GM23248 (cell line): ENCODE measurements around the gene TSPAN9. TPM values are rescaled to one million over a fixed set of nuclear protein-coding genes. Genes with fewer than 3 reads are reported as not detected.

ENCODE experiments used
- DNase-seq: peaks from one replicate; pipeline ENCODE4 v3.0.0-alpha.2; 2015
- H2AFZ ChIP-seq: fragments of 200-600 bp; sonication (generic); 2 replicates; pipeline ENCODE4 v1.6.1; 2016; ENCODE audit warnings: antibody characterized with exemption
- H3F3A ChIP-seq: fragments of 200-600 bp; sonication (generic); 2 replicates; pipeline ENCODE4 v1.6.1; 2016; ENCODE audit warnings: mild to moderate bottlenecking, antibody characterized with exemption, mixed run types; ENCODE audit not compliant: insufficient read depth
- H3K27ac ChIP-seq: fragments of 200-600 bp; sonication (generic); 2 replicates; pipeline ENCODE4 v1.5.1; 2016; ENCODE audit warnings: mild to moderate bottlenecking
- H3K27me3 ChIP-seq: fragments of 200-600 bp; sonication (generic); replicated peaks from 2 replicates; pipeline ENCODE4 v1.6.1; 2016; ENCODE audit warnings: mild to moderate bottlenecking; ENCODE audit not compliant: insufficient read depth
- H3K36me3 ChIP-seq: fragments of 200-600 bp; sonication (generic); 2 replicates; pipeline ENCODE4 v1.6.1; 2016; ENCODE audit warnings: low read depth, mild to moderate bottlenecking
- H3K4me1 ChIP-seq: fragments of 200-600 bp; sonication (generic); 2 replicates; pipeline ENCODE4 v1.6.1; 2016; ENCODE audit warnings: mild to moderate bottlenecking; ENCODE audit not compliant: insufficient read depth
- H3K4me2 ChIP-seq: fragments of 200-600 bp; sonication (generic); one replicate; pipeline ENCODE4 v1.6.1; 2016; ENCODE audit warnings: mild to moderate bottlenecking; ENCODE audit not compliant: unreplicated experiment
- H3K4me3 ChIP-seq: fragments of 200-600 bp; sonication (generic); 2 replicates; pipeline ENCODE4 v1.5.1; 2016; ENCODE audit warnings: mild to moderate bottlenecking
- H3K79me2 ChIP-seq: fragments of 200-600 bp; sonication (generic); 2 replicates; pipeline ENCODE4 v1.6.1; 2016; ENCODE audit warnings: mild to moderate bottlenecking; ENCODE audit not compliant: insufficient read depth
- H3K9ac ChIP-seq: fragments of 200-600 bp; sonication (generic); 2 replicates; pipeline ENCODE4 v1.6.1; 2016; ENCODE audit warnings: mild to moderate bottlenecking
- H3K9me2 ChIP-seq: fragments of 200-600 bp; sonication (generic); 2 replicates; pipeline ENCODE4 v1.6.1; 2016; ENCODE audit warnings: mixed run types, mild to moderate bottlenecking, moderate library complexity; ENCODE audit not compliant: insufficient read depth
- H3K9me3 ChIP-seq: fragments of 200-600 bp; sonication (generic); one replicate; pipeline ENCODE4 v1.6.1; 2017; ENCODE audit warnings: low read depth
- H4K20me1 ChIP-seq: fragments of 200-600 bp; sonication (generic); 2 replicates; pipeline ENCODE4 v1.6.0; 2016; ENCODE audit not compliant: insufficient read depth
- EZH2 ChIP-seq: fragments of 200-600 bp; sonication (generic); IDR thresholded peaks from 2 replicates; pipeline ENCODE4 v1.6.1; 2018; ENCODE audit warnings: antibody characterized with exemption, mild to moderate bottlenecking; ENCODE audit not compliant: insufficient read depth, poor library complexity, severe bottlenecking
- EZH2phosphoT487 ChIP-seq: fragments of 200-600 bp; sonication (generic); IDR thresholded peaks from 2 replicates; pipeline ENCODE4 v1.6.1; 2018; ENCODE audit warnings: antibody characterized with exemption, moderate library complexity, mild to moderate bottlenecking, low read depth; ENCODE audit not compliant: insufficient read depth
- WGBS, 2 experiments: methylation state at CpG; one replicate each; pipeline ENCODE4 v1.1.6; 2015 to 2017; ENCODE audit warnings: low lambda C conversion rate in 2 of 2, low coverage in 1 of 2; ENCODE audit errors: missing lambda C conversion rate in 2 of 2; 5-methylcytosine and 5-hydroxymethylcytosine counted together
- in situ Hi-C: fragments of 300-500 bp; cut with MboI; formaldehyde crosslinking; loops from 2 replicates; pipeline ENCODE4 v1.15.0; 2020
- polyA plus RNA-seq: library from polyadenylated mRNA; unstranded; fragments of >200 nt; fragmentation: Nextera tagmentation; extraction: Ambion mirVana; gene quantifications from 2 replicates; pipeline ENCODE4 v1.2.1, GENCODE V29; 2016
- total RNA-seq: library from RNA; depleted of rRNA; stranded (reverse); fragments of >200 nt; shearing (Covaris generic); gene quantifications from 2 replicates; pipeline ENCODE4 v1.2.3, GENCODE V29; 2014

Gene TSPAN9
- total and polyA plus RNA-seq, 2 experiments from 2014 or later: 9.5 to 14.4 TPM

DNA sequence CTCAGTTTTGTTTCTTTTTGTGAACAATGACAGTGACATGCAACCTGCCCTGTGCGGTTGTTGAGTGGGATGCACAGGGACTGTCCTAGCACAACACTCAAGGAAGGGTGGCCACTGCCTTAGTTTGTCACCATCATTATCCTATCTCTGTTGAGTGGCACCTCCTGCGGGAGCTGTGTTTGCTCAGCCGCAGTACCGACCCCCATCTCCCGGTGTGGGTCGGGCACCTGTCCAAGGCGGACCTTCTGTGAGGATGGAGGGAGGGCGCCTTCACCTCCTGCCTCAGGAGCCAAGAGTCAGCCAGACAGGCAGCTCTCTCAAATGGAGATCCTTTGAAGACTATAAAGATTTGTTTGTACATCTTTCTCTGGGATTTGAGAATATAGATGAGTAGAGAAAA, 142.1 kb downstream of the TSPAN9 start:
- Histone ChIP-seq H2AFZ (no peak overlapping the region), H3K4me1 (peaks cover 23% of the 10 kb centered on the region), H3K4me3 (no peak overlapping the region), H3K27me3 (no peaks in the 10 kb centered on the region), H3K36me3 (no peaks in the 10 kb centered on the region), H3K79me2 (no peaks in the 10 kb centered on the region), H4K20me1 (no peaks in the 10 kb centered on the region), H3K9ac (no peak overlapping the region), H3K4me2 (peak overlapping the region; percentile 41), H3K9me3 (no peaks in the 10 kb centered on the region), H3K9me2 (no peaks in the 10 kb centered on the region), H3K27ac (no peak overlapping the region), H3F3A (peaks cover 9% of the 10 kb centered on the region; the same call in 1 of the 2 replicates)
- no peak for DNase-seq
- in situ Hi-C loops: no loop called here
- TF ChIP-seq EZH2phosphoT487 (no peak), EZH2 (no peak)
- 95 to 96% methylated on average over 8 of the region's 8 CpGs for WGBS, 2 experiments

DNA sequence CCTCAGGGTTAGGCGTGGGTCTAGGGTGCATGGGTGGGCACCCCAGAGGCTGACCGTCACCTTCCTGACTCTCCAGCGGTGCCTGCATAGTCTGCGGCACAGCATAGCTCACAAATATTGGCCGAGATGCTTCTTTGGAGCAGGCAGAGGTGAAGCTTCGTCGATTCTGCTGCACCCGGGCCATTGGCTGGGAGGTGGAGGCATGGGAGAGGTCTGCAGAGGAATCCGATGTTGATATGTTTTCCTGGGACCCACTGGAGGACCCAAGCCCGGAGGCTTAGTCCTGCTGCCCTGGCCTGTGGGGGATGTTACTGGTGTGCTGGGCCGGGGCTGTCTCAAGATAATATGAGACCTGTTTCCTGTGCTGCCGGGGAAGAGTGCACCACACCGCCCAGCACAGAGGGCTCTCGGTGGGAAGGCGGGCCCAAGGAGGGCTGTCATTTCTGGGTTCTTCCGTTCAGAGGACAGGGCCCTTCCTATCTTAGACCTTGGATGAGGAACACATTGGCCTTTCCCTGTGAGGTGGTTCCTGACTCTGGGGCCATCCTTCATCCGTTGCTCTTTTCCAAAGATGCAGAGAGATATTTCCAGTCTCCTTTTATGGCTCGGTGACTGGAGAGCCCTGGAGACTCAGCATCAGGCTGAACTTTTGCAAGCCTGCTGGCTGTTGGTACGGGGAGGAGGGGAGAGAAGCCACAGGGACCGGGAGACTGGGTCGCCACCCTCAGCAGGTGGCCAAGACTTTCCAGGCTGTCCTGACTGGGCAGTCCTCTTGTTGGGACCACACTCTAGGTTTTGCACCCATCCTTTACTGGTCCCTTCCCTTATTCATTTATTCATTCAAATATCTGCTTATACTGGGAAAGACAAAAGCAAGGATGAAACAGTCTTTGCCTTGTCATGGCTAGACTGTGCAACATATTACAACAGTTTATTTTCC, 143.5 kb downstream of the TSPAN9 start:
- H3K27me3 ChIP-seq: no peaks in the 10 kb centered on the region
- H3K4me3 ChIP-seq: no peak overlapping the region
- peaks cover 9% of the 10 kb centered on the region; the same call in 1 of the 2 replicates for H3F3A ChIP-seq
- no peak overlapping the region for H3K27ac ChIP-seq
- H4K20me1 ChIP-seq: no peaks in the 10 kb centered on the region
- no peak overlapping the region for H3K4me2 ChIP-seq
- H3K36me3 ChIP-seq: no peaks in the 10 kb centered on the region
- no peaks in the 10 kb centered on the region for H3K79me2 ChIP-seq
- WGBS, 2 experiments: 91 to 92% methylated on average over 20 to 21 of the region's 21 CpGs
- DNase-seq: no peak
- no peak for TF ChIP-seq EZH2phosphoT487
- no peak for TF ChIP-seq EZH2
- H3K4me1 ChIP-seq: peaks cover 23% of the 10 kb centered on the region
- H2AFZ ChIP-seq: no peak overlapping the region
- H3K9me2 ChIP-seq: no peaks in the 10 kb centered on the region
- in situ Hi-C loops: no loop called here
- no peak overlapping the region for H3K9ac ChIP-seq
- no peaks in the 10 kb centered on the region for H3K9me3 ChIP-seq

DNA sequence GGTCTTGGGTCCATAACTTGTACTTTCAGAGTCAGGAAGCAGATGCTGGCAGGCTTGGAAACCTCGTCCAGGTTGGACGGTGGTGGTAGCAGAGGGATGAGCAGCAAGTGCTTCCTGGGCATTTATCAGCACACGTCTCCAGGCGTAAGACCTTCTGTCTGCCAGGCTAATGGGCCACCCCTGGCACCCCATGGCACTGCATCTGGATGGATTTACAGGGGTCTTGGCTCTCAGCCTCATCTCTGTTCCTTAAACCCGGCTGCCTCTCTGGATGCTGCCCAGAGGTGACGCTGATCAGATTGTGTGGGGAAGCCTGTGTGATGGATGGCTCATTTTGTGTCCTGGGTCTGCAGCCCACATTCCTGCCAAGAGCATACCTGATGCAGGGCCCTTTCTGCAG, 145.1 kb downstream of the TSPAN9 start:
- no peak overlapping the region for H3K4me2 ChIP-seq
- TF ChIP-seq EZH2phosphoT487: no peak
- TF ChIP-seq EZH2: no peak
- no peaks in the 10 kb centered on the region for H3K9me3 ChIP-seq
- no peaks in the 10 kb centered on the region for H4K20me1 ChIP-seq
- no peaks in the 10 kb centered on the region for H3K27me3 ChIP-seq
- 85 to 91% methylated on average over 6 of the region's 6 CpGs for WGBS, 2 experiments
- no peak overlapping the region for H3K27ac ChIP-seq
- H2AFZ ChIP-seq: no peak overlapping the region
- H3K9ac ChIP-seq: no peak overlapping the region
- no peaks in the 10 kb centered on the region for H3K9me2 ChIP-seq
- H3K36me3 ChIP-seq: no peaks in the 10 kb centered on the region
- peaks cover 17% of the 10 kb centered on the region for H3K4me1 ChIP-seq
- no peaks in the 10 kb centered on the region for H3K79me2 ChIP-seq
- peaks cover 9% of the 10 kb centered on the region; the same call in 1 of the 2 replicates for H3F3A ChIP-seq
- no peak for DNase-seq
- in situ Hi-C loops: no loop called here
- no peak overlapping the region for H3K4me3 ChIP-seq

DNA sequence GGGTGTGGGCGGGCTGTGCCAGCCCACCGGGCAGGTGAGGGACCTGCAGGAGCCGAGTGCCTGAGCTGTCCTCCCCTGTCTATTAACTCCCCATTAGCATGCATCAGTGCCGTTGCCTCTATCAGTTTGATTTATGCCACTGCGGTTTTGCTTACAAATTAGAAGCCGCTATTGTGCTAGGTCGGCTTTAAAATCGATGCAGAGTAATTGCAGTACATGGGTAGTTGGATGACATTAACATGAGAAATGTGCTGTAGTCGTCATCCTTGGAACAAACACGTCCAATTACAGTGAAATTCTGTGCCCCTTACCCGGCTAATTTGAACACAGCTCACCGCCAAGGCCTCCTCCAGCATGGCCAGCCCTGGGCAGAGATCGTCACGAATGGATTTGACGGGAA, 145.8 kb downstream of the TSPAN9 start:
- no peaks in the 10 kb centered on the region for H3K9me2 ChIP-seq
- H3K4me1 ChIP-seq: peaks cover 10% of the 10 kb centered on the region
- no peaks in the 10 kb centered on the region for H4K20me1 ChIP-seq
- DNase-seq: no peak
- H3K36me3 ChIP-seq: no peaks in the 10 kb centered on the region
- in situ Hi-C loops: no loop called here
- H3K9ac ChIP-seq: no peak overlapping the region
- H3K9me3 ChIP-seq: no peaks in the 10 kb centered on the region
- WGBS, 2 experiments: 87 to 88% methylated on average over 14 to 15 of the region's 15 CpGs
- no peaks in the 10 kb centered on the region for H3K27me3 ChIP-seq
- no peak overlapping the region for H2AFZ ChIP-seq
- no peak overlapping the region for H3K4me3 ChIP-seq
- no peak overlapping the region for H3K27ac ChIP-seq
- no peak for TF ChIP-seq EZH2
- TF ChIP-seq EZH2phosphoT487: no peak
- peaks cover 4% of the 10 kb centered on the region; the same call in 1 of the 2 replicates for H3F3A ChIP-seq
- H3K79me2 ChIP-seq: no peaks in the 10 kb centered on the region
- no peak overlapping the region for H3K4me2 ChIP-seq
